Esophagus squamous epithelium (tissue), 4 donors: ENCODE data around the gene PAX8.

Source experiments
- CTCF ChIP-seq, 6 experiments: fragments of 450-650 bp in 4 of 6; fragments of 200-600 bp in 2 of 6; sonication (generic) in 2 of 6; IDR thresholded peaks; one replicate each; pipeline ENCODE4 v1.5.1; 2016 to 2019; ENCODE audit warnings: antibody characterized with exemption in 6 of 6, mild to moderate bottlenecking in 4 of 6, moderate library complexity in 4 of 6
- POLR2A ChIP-seq, 4 donors: fragments of 450-650 bp; IDR thresholded peaks; one replicate each; pipeline ENCODE4 v1.6.1; 2017; ENCODE audit warnings: antibody characterized with exemption in 4 of 4, mild to moderate bottlenecking in 4 of 4, moderate library complexity in 3 of 4

GRCh38 chr2:113273981-113274380 lies 4.7 kb downstream of the PAX8 start:
- TF ChIP-seq CTCF (IDR thresholded peaks at IDR 0.05) (no peak), POLR2A (IDR thresholded peaks at IDR 0.05) (no peak)
